Subcutaneous adipose tissue (tissue), 4 donors: ENCODE results near the gene ARHGEF28. TPM values are rescaled to one million over a fixed set of nuclear protein-coding genes. Genes with fewer than 3 reads are reported as not detected.

Experiments
- CTCF ChIP-seq: fragments of 450-650 bp; IDR thresholded peaks from one replicate; pipeline ENCODE4 v1.5.1; 2016; ENCODE audit warnings: low read depth, mild to moderate bottlenecking, control low read depth, antibody characterized with exemption, moderate library complexity
- total RNA-seq, 4 donors: library from RNA; depleted of rRNA; stranded (reverse); fragments of >200 nt; gene quantifications; one replicate each; pipeline ENCODE4 v1.1.0, GENCODE V29; 2016

ARHGEF28 gene
- total RNA-seq, 4 donors from 2014 or later: 9.9 to 46.3 (median 17.3) TPM

GRCh38 chr5:73655521-73656160 lies 29.6 kb downstream of the ARHGEF28 start:
- TF ChIP-seq CTCF: no peak

DNA sequence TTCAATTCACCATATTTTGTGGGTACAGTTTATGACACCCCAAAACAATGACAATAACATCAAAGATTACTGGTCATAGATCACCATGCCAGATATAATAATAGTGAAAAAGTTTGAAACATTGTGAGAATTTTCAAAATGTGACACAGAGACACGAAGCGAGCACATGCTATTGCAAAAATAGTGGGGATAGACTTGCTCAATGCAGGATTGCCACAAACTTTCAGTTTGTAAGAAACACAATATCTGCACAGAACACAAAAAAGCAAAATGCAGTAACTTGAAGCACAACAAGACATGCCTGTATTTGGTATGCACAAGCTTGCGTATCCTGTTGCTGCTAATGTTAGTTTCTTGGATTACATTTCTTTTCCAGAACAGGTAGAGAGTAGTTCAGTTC lies 35.8 kb downstream of the ARHGEF28 start:
- TF ChIP-seq CTCF: no peak

GRCh38 chr5:73663161-73663859 lies 37.3 kb downstream of the ARHGEF28 start:
- no peak for TF ChIP-seq CTCF

- no peak for TF ChIP-seq CTCF
Observed at GRCh38 chr5:73663860-73664240, 37.9 kb downstream of the ARHGEF28 start.

- no peak for TF ChIP-seq CTCF
Observed at GRCh38 chr5:73664796-73665195, 38.8 kb downstream of the ARHGEF28 start.

DNA sequence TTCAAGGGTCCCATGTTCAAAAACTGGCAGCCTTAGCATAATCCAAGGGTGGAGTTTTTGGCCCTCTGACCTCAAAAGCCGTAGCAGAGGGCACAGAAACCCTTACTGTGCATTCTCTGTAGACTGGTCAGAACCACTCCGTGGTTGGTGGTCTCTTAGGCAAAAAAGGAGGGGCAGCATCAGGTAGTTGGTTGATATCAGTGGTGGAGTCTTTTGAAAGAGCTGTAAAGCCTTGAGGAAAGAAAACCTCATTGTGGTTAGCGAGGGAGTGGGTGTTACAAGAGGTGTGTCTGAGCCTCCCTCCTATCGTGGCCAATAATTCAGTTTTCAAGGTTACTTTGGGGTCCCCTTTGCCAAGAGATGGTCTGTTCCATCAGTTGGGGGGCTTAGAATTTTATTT lies 40.9 kb downstream of the ARHGEF28 start:
- no peak for TF ChIP-seq CTCF

- TF ChIP-seq CTCF: no peak
Observed at GRCh38 chr5:73668017-73668416, 42.0 kb downstream of the ARHGEF28 start.
